GM12878 (cell line): ENCODE data around the gene C9orf153.

Experiments used
- ZNF274 ChIP-seq: IDR thresholded peaks from one replicate; pipeline ENCODE4 v1.8.0; 2011; ENCODE audit not compliant: insufficient read length, insufficient read depth
- TF ChIP-seq, protein P1 (sequence below), 3 experiments: IDR thresholded peaks in 2 of 3; conservative IDR thresholded peaks in 1 of 3; 2 replicates each; pipeline ENCODE4 v1.5.1; 2011; ENCODE audit warnings: low read depth in 3 of 3, low read length in 3 of 3, mild to moderate bottlenecking in 3 of 3, control low read depth in 2 of 3, moderate library complexity in 2 of 3, inconsistent platforms in 1 of 3, mixed read lengths in 1 of 3; ENCODE audit not compliant: control insufficient read depth in 2 of 3, insufficient read depth in 1 of 3; ENCODE audit errors: extremely low read depth in 1 of 3

DNA sequence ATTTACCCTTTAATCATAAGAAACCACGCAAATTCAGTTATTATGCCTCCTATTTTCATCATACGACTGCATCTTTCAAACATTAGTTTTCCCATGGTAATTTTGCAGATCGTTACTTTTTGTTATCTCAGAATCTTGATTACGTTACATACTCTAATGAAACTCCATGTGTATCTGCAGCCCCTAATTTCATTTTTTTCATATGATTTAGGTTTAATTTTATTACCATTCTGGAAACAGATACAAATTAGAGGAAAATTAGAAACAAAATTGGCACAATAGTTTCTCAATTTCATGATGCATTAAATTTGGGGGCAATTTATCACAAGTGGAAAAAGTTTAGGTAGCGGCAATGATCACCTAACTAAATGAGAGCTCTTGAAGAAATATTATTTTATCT, 52.3 kb downstream of the C9orf153 start:
- no peak for TF ChIP-seq ZNF274
- TF ChIP-seq, protein P1, sequence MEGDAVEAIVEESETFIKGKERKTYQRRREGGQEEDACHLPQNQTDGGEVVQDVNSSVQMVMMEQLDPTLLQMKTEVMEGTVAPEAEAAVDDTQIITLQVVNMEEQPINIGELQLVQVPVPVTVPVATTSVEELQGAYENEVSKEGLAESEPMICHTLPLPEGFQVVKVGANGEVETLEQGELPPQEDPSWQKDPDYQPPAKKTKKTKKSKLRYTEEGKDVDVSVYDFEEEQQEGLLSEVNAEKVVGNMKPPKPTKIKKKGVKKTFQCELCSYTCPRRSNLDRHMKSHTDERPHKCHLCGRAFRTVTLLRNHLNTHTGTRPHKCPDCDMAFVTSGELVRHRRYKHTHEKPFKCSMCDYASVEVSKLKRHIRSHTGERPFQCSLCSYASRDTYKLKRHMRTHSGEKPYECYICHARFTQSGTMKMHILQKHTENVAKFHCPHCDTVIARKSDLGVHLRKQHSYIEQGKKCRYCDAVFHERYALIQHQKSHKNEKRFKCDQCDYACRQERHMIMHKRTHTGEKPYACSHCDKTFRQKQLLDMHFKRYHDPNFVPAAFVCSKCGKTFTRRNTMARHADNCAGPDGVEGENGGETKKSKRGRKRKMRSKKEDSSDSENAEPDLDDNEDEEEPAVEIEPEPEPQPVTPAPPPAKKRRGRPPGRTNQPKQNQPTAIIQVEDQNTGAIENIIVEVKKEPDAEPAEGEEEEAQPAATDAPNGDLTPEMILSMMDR (IDR thresholded peaks at IDR 0.05 in 2 of 3, conservative IDR thresholded peaks at IDR 0.05 in 1 of 3; ENCODE audit: control insufficient read depth in 2 of 3, extremely low read depth in 1 of 3, insufficient read depth in 1 of 3, low read depth in 3 of 3, low read length in 3 of 3), result no peak
